Activated T-helper 1 cell treated with anti-CD3 and anti-CD28 coated beads, Interleukin-12 subunit alpha, Interleukin-12 subunit beta, Interleukin-2, Interleukin-4 antibody, amounts not matched to agents 30 ng/mL and 10 ng/mL and 1 ng/mL, durations not matched to agents 14 hours and 24 hours and 36 hours (primary cell): Measurements from ENCODE around the gene DRD2. TPM values are rescaled to one million over a fixed set of nuclear protein-coding genes. Genes with fewer than 3 reads are reported as not detected.

Source experiments
- DNase-seq: peaks from one replicate; pipeline ENCODE4 v3.0.0; 2021; ENCODE audit warnings: low spot score
- H3K27ac Mint-ChIP-seq: one replicate; pipeline ENCODE4 v1.8.0; 2021; ENCODE audit warnings: mild to moderate bottlenecking, mixed read lengths
- H3K27me3 Mint-ChIP-seq: one replicate; pipeline ENCODE4 v1.8.0; 2022; ENCODE audit warnings: mild to moderate bottlenecking, moderate library complexity, mixed read lengths; ENCODE audit not compliant: insufficient read depth
- H3K36me3 Mint-ChIP-seq: one replicate; pipeline ENCODE4 v1.8.0; 2021; ENCODE audit warnings: low read depth, mixed read lengths
- H3K4me1 Mint-ChIP-seq: one replicate; pipeline ENCODE4 v1.8.0; 2021; ENCODE audit warnings: low read depth, mixed read lengths
- H3K4me3 Mint-ChIP-seq: one replicate; pipeline ENCODE4 v1.8.0; 2021; ENCODE audit warnings: mild to moderate bottlenecking, moderate library complexity, mixed read lengths
- H3K9me3 Mint-ChIP-seq: one replicate; pipeline ENCODE4 v1.8.0; 2021; ENCODE audit warnings: mixed read lengths
- intact Hi-C: fragments of 100-400 bp; cut with micrococcal nuclease; formaldehyde crosslinking; loops from one replicate; pipeline ENCODE4 v1.15.1; 2024
- total RNA-seq: library from RNA; stranded (reverse); gene quantifications from 2 replicates; pipeline ENCODE4 v1.2.3, GENCODE V29; 2022

DRD2 gene
- total RNA-seq, 1 donor from 2014 or later, result not detected

GRCh38 chr11:113474362-113475159 lies 637 bp downstream of the DRD2 start:
- Mint-ChIP-seq H3K4me1 (no peaks in the 10 kb centered on the region), H3K27me3 (peaks cover 56% of the 10 kb centered on the region), H3K36me3 (no peaks in the 10 kb centered on the region), H3K9me3 (no peaks in the 10 kb centered on the region), H3K27ac (no peak overlapping the region), H3K4me3 (no peak overlapping the region)
- peak; percentile 46 for DNase-seq
- intact Hi-C loops, result no loop called here

GRCh38 chr11:113473983-113474361 lies 1.2 kb downstream of the DRD2 start:
- Mint-ChIP-seq H3K27me3 (peaks cover 54% of the 10 kb centered on the region), H3K36me3 (no peaks in the 10 kb centered on the region), H3K9me3 (no peaks in the 10 kb centered on the region), H3K27ac (no peak overlapping the region), H3K4me1 (no peaks in the 10 kb centered on the region), H3K4me3 (no peak overlapping the region)
- intact Hi-C loops, result no loop called here
- no peak for DNase-seq

GRCh38 chr11:113472471-113472870 lies 2.7 kb downstream of the DRD2 start:
- Mint-ChIP-seq H3K4me1 (no peaks in the 10 kb centered on the region), H3K4me3 (no peak overlapping the region), H3K27me3 (peaks cover 49% of the 10 kb centered on the region), H3K36me3 (no peaks in the 10 kb centered on the region), H3K27ac (no peak overlapping the region), H3K9me3 (no peaks in the 10 kb centered on the region)
- intact Hi-C loops, result no loop called here
- DNase-seq, result no peak

DNA sequence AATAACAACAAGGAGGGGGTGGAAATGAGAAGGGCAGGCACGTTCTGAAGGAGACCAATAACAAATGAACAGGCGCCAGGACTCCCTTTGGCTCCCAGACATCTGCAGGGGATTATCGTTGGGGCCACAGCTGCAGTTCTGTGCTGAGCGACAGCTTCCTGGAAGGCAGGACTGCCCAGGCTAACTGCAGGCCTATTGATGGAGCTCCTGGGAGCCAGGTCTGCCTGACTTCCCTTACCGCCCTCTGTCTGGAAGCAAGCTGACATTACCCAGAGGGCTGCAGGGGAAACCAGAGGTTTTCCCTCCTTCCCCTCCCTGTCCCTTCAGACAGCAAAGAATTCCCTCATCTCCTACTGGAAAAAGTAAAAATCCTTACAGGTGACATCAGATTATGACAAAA lies 5.0 kb downstream of the DRD2 start:
- intact Hi-C loops, result no loop called here
- H3K27ac Mint-ChIP-seq, result no peak overlapping the region
- H3K27me3 Mint-ChIP-seq, result peaks cover 30% of the 10 kb centered on the region
- no peak overlapping the region for H3K4me3 Mint-ChIP-seq
- no peaks in the 10 kb centered on the region for H3K4me1 Mint-ChIP-seq
- DNase-seq, result no peak
- no peaks in the 10 kb centered on the region for H3K9me3 Mint-ChIP-seq
- no peaks in the 10 kb centered on the region for H3K36me3 Mint-ChIP-seq

DNA sequence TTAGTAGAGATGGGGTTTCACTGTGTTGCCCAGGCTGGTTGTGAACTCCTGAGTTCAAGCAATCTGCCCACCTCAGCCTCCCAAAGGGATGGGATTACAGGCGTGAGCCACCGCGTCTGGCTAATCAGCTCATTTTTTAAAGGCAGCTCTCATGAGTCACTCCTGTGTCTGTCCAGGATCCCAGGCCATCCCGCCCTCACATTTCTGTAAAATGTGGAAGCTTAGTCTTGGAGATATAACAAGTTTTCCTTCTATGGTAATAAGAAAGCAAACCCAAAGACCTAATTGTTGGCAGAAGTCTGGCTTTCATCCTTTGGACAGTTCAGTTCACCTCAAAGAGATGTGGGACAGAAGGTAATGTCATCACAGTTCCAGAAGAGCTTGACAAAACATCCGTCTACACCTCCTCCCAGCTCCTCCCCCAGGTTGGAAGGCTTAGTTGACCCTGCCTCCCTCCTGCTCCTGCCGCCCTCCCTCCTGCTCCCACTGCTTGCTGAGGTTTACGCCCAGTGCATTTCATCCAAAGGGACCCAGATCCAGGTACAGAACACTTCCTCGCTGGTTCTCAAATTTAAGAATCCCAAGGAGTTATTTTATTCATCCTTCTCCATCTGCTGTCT lies 6.4 kb downstream of the DRD2 start:
- intact Hi-C loops, result no loop called here
- H3K27me3 Mint-ChIP-seq, result peaks cover 23% of the 10 kb centered on the region

GRCh38 chr11:113467545-113467944 lies 7.7 kb downstream of the DRD2 start:
- H3K4me1 Mint-ChIP-seq, result no peaks in the 10 kb centered on the region
- no peak for DNase-seq
- no peak overlapping the region for H3K27ac Mint-ChIP-seq
- no peaks in the 10 kb centered on the region for H3K9me3 Mint-ChIP-seq
- intact Hi-C loops, result no loop called here
- H3K36me3 Mint-ChIP-seq, result no peaks in the 10 kb centered on the region
- H3K27me3 Mint-ChIP-seq, result peaks cover 14% of the 10 kb centered on the region
- no peak overlapping the region for H3K4me3 Mint-ChIP-seq

More for the DNA sequence above, 6.4 kb downstream of the DRD2 start:
- no peaks in the 10 kb centered on the region for H3K9me3 Mint-ChIP-seq
- no peaks in the 10 kb centered on the region for H3K4me1 Mint-ChIP-seq
- H3K4me3 Mint-ChIP-seq, result no peak overlapping the region
- H3K36me3 Mint-ChIP-seq, result no peaks in the 10 kb centered on the region
- H3K27ac Mint-ChIP-seq, result no peak overlapping the region
- DNase-seq, result no peak

GRCh38 chr11:113465786-113466185 lies 9.4 kb downstream of the DRD2 start:
- DNase-seq, result no peak
- Mint-ChIP-seq H3K27ac (no peak overlapping the region), H3K27me3 (peaks cover 11% of the 10 kb centered on the region), H3K4me3 (no peak overlapping the region), H3K4me1 (no peaks in the 10 kb centered on the region), H3K36me3 (no peaks in the 10 kb centered on the region), H3K9me3 (no peaks in the 10 kb centered on the region)
- intact Hi-C loops, result no loop called here

- H3K36me3 Mint-ChIP-seq, result no peaks in the 10 kb centered on the region
- intact Hi-C loops, result no loop called here
- DNase-seq, result no peak
- no peak overlapping the region for H3K27ac Mint-ChIP-seq
- H3K4me1 Mint-ChIP-seq, result no peaks in the 10 kb centered on the region
- H3K27me3 Mint-ChIP-seq, result peaks cover 9% of the 10 kb centered on the region
- no peak overlapping the region for H3K4me3 Mint-ChIP-seq
- H3K9me3 Mint-ChIP-seq, result no peaks in the 10 kb centered on the region
These were observed 10.8 kb downstream of the DRD2 start for GRCh38 chr11:113464416-113464815.

GRCh38 chr11:113462830-113463229 lies 12.4 kb downstream of the DRD2 start:
- H3K4me1 Mint-ChIP-seq, result no peaks in the 10 kb centered on the region
- no peaks in the 10 kb centered on the region for H3K9me3 Mint-ChIP-seq
- no peak overlapping the region for H3K4me3 Mint-ChIP-seq
- no peak overlapping the region for H3K27ac Mint-ChIP-seq
- intact Hi-C loops, result no loop called here
- no peaks in the 10 kb centered on the region for H3K36me3 Mint-ChIP-seq
- H3K27me3 Mint-ChIP-seq, result peaks cover 10% of the 10 kb centered on the region
- no peak for DNase-seq

GRCh38 chr11:113461639-113462038 lies 13.6 kb downstream of the DRD2 start:
- intact Hi-C loops, result no loop called here

GRCh38 chr11:113460469-113460868 lies 14.7 kb downstream of the DRD2 start:
- Mint-ChIP-seq H3K9me3 (no peaks in the 10 kb centered on the region), H3K27me3 (peaks cover 12% of the 10 kb centered on the region), H3K4me1 (no peaks in the 10 kb centered on the region), H3K36me3 (no peaks in the 10 kb centered on the region), H3K27ac (no peak overlapping the region), H3K4me3 (no peak overlapping the region)
- DNase-seq, result no peak
- intact Hi-C loops, result no loop called here

More at GRCh38 chr11:113461639-113462038, 13.6 kb downstream of the DRD2 start:
- Mint-ChIP-seq H3K27ac (no peak overlapping the region), H3K9me3 (no peaks in the 10 kb centered on the region), H3K4me3 (no peak overlapping the region), H3K4me1 (no peaks in the 10 kb centered on the region), H3K27me3 (peaks cover 12% of the 10 kb centered on the region), H3K36me3 (no peaks in the 10 kb centered on the region)
- DNase-seq, result no peak

DNA sequence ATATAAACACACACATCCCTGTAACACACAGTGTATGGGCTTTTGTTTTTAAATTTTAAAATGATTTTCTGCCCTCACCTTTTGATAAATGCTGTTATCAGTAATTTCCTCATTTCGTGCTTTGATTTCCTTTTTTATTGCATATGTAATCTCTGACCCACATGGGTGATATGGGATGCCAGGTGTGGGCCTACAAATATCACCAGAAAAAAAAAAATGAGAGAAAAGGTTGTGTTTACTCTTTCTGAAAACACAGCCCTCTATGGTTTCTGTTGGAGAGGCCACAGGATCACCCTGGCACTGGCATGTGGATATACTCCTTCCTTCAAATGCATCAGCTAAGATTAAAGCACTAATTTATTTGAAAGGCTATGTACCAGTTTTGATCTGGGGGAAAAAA lies 17.0 kb downstream of the DRD2 start:
- Mint-ChIP-seq H3K36me3 (no peaks in the 10 kb centered on the region), H3K27me3 (peaks cover 10% of the 10 kb centered on the region), H3K27ac (no peak overlapping the region), H3K4me1 (no peaks in the 10 kb centered on the region), H3K9me3 (no peaks in the 10 kb centered on the region), H3K4me3 (no peak overlapping the region)
- DNase-seq, result no peak
- intact Hi-C loops, result no loop called here

DNA sequence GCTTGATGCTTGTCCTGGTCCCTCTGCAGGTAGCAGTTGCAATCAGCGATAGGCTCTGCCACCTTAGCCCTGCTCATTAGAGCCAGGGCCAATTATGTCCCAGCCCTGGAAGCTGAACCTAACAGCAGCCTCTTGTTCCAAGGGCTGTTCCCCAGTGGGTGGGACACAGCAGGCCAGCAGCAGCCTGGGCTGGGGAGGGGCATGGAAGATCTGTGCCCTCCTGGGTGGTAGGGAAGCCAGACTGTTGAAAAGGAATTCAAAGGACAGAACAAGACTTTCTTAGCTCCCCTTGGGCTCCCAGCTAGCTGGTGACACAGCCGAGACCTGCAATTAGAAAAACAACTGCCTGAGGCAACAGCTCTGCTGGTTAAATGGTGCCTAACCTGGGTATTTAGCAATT lies 17.4 kb downstream of the DRD2 start:
- no peak for DNase-seq
- no peaks in the 10 kb centered on the region for H3K9me3 Mint-ChIP-seq
- H3K27ac Mint-ChIP-seq, result no peak overlapping the region
- intact Hi-C loops, result no loop called here
- H3K36me3 Mint-ChIP-seq, result no peaks in the 10 kb centered on the region
- H3K27me3 Mint-ChIP-seq, result peaks cover 10% of the 10 kb centered on the region
- no peak overlapping the region for H3K4me3 Mint-ChIP-seq
- H3K4me1 Mint-ChIP-seq, result no peaks in the 10 kb centered on the region
